Calu3 (cell line): Measurements from ENCODE around the gene STK17B. TPM values are rescaled to one million over a fixed set of nuclear protein-coding genes. Genes with fewer than 3 reads are reported as not detected.

ENCODE experiments used
- BruUV-seq: library from RNA; stranded (reverse); fragments of 400-500 nt; replicated peaks from 2 replicates; lab custom pipeline; 2021; lab: Mats Ljungman, UMichigan
- CTCF ChIA-PET: fragments of 300-600 bp; sonication (Branson Sonifier 250); formaldehyde crosslinking; loops from one replicate; lab custom pipeline; 2022; ENCODE audit warnings: antibody characterized with exemption; lab: Charles Lee
- DNase-seq: peaks from one replicate; pipeline ENCODE4 v3.0.0; 2022
- H3K27ac Mint-ChIP-seq: one replicate; pipeline ENCODE4 v1.8.0; 2022; ENCODE audit warnings: mixed read lengths; ENCODE audit not compliant: unreplicated experiment
- H3K27me3 Mint-ChIP-seq: one replicate; pipeline ENCODE4 v1.8.0; 2022; ENCODE audit warnings: mixed read lengths; ENCODE audit not compliant: unreplicated experiment
- H3K36me3 Mint-ChIP-seq: one replicate; pipeline ENCODE4 v1.8.0; 2022; ENCODE audit warnings: mild to moderate bottlenecking, moderate library complexity, mixed read lengths; ENCODE audit not compliant: insufficient read depth, unreplicated experiment
- H3K4me1 Mint-ChIP-seq: one replicate; pipeline ENCODE4 v1.8.0; 2022; ENCODE audit warnings: mild to moderate bottlenecking, low read depth, mixed read lengths; ENCODE audit not compliant: unreplicated experiment
- H3K4me3 Mint-ChIP-seq: one replicate; pipeline ENCODE4 v1.8.0; 2022; ENCODE audit warnings: mild to moderate bottlenecking, low read depth, moderate library complexity, mixed read lengths; ENCODE audit not compliant: unreplicated experiment
- H3K9me3 Mint-ChIP-seq: one replicate; pipeline ENCODE4 v1.8.0; 2022; ENCODE audit warnings: low read depth, mixed read lengths; ENCODE audit not compliant: unreplicated experiment
- intact Hi-C: fragments of 100-400 bp; cut with micrococcal nuclease; formaldehyde crosslinking; loops from one replicate; pipeline ENCODE4 v1.10.0; 2022; ENCODE audit not compliant: unreplicated experiment
- total RNA-seq: library from RNA; stranded (reverse); gene quantifications from 2 replicates; pipeline ENCODE4 v1.2.3, GENCODE V29; 2022
- TF ChIP-seq, protein P1 (sequence below): fragments of 200-600 bp; IDR thresholded peaks from one replicate; pipeline ENCODE4 v1.8.0; 2022; ENCODE audit warnings: antibody characterized with exemption; ENCODE audit not compliant: unreplicated experiment

The STK17B gene
- total RNA-seq, 1 experiment from 2014 or later: 38.5 TPM

DNA sequence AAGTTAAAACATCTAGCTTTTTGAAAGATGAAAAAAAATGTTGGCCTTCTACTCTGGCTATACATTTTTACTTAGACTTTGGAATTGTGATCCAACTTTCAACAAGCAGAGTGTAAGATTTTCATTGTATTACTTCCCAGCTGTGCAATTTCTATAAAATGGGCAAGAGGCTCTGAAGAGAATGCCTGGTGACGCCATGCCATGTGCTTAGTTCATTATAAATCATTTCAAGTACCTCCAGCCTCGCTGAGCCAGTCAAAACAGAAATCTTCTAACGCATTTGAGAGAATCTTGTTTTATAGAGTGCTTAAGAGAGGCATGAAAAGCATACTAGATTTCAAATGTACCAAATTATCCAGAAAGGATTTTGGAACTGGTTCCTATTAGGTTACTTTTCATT lies 10.1 kb upstream of the STK17B start:
- H3K27ac Mint-ChIP-seq: no peak overlapping the region

DNA sequence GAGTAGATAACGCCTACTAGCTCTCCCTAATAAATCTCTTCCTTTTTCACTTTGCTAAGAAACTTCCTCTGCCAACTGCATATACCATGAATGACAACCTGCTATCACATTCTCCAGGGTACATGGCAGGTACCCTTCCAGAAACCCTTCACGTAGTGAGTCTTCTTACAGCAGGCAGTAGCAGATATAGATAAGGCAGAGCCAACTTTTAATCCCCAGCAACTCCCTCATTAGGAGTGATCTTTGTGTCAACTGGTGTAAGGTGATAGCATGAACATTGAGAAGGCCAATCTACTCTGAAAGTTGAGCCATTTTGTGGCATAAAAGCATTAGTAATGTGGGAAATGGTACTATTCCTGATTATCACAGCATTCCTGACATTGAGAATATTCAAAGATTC lies 5.7 kb upstream of the STK17B start:
- TF ChIP-seq, protein P1, sequence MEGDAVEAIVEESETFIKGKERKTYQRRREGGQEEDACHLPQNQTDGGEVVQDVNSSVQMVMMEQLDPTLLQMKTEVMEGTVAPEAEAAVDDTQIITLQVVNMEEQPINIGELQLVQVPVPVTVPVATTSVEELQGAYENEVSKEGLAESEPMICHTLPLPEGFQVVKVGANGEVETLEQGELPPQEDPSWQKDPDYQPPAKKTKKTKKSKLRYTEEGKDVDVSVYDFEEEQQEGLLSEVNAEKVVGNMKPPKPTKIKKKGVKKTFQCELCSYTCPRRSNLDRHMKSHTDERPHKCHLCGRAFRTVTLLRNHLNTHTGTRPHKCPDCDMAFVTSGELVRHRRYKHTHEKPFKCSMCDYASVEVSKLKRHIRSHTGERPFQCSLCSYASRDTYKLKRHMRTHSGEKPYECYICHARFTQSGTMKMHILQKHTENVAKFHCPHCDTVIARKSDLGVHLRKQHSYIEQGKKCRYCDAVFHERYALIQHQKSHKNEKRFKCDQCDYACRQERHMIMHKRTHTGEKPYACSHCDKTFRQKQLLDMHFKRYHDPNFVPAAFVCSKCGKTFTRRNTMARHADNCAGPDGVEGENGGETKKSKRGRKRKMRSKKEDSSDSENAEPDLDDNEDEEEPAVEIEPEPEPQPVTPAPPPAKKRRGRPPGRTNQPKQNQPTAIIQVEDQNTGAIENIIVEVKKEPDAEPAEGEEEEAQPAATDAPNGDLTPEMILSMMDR: no peak
- no TSS peak for BruUV-seq
- no peaks in the 10 kb centered on the region for H3K9me3 Mint-ChIP-seq
- H3K4me3 Mint-ChIP-seq: no peak overlapping the region
- H3K4me1 Mint-ChIP-seq: peaks cover 29% of the 10 kb centered on the region
- CTCF ChIA-PET: no interaction called here
- no peak overlapping the region for H3K27ac Mint-ChIP-seq
- no peaks in the 10 kb centered on the region for H3K27me3 Mint-ChIP-seq
- DNase-seq: no peak
- intact Hi-C loops: no loop called here
- no peaks in the 10 kb centered on the region for H3K36me3 Mint-ChIP-seq

More for the DNA sequence above, 10.1 kb upstream of the STK17B start:
- CTCF ChIA-PET: no interaction called here
- BruUV-seq: no TSS peak
- intact Hi-C loops: no loop called here
- H3K4me3 Mint-ChIP-seq: no peak overlapping the region
- TF ChIP-seq, protein P1: no peak
- H3K27me3 Mint-ChIP-seq: no peaks in the 10 kb centered on the region
- H3K4me1 Mint-ChIP-seq: peaks cover 40% of the 10 kb centered on the region
- peaks cover 4% of the 10 kb centered on the region for H3K9me3 Mint-ChIP-seq
- H3K36me3 Mint-ChIP-seq: no peaks in the 10 kb centered on the region
- DNase-seq: no peak

DNA sequence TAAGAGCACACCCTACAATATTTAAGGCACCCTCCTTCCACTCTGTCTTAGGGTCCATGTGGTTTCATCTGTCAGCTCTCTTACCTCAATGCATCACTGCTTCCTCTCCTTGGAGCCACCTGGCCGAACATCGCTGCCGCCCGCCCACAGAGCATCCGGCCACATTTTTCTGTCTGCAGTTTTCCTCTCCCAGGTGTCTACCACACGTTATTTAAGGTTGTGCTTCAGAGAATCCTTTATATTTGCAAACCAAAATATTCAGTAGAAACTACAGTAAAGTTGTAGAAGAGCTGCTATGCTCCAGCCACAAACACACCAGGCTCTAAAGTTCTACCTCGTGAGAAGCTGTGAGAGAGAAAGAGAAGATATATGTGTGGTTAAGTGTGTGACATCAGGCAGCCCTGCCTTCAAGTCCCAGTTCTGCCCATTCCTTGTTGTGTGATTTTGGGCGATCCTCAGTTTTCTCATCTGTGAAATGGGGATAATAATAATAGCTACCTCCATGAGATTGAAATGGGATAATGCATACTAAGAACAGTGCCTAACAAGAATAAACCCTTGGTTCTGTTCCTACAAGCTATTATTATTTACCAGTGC lies 4.9 kb upstream of the STK17B start:
- no TSS peak for BruUV-seq
- Mint-ChIP-seq H3K9me3 (no peaks in the 10 kb centered on the region), H3K4me3 (no peak overlapping the region), H3K27me3 (no peaks in the 10 kb centered on the region), H3K36me3 (peaks cover 8% of the 10 kb centered on the region), H3K27ac (no peak overlapping the region), H3K4me1 (peaks cover 24% of the 10 kb centered on the region)
- no peak for DNase-seq
- TF ChIP-seq, protein P1: no peak
- CTCF ChIA-PET: no interaction called here
- intact Hi-C loops: no loop called here

DNA sequence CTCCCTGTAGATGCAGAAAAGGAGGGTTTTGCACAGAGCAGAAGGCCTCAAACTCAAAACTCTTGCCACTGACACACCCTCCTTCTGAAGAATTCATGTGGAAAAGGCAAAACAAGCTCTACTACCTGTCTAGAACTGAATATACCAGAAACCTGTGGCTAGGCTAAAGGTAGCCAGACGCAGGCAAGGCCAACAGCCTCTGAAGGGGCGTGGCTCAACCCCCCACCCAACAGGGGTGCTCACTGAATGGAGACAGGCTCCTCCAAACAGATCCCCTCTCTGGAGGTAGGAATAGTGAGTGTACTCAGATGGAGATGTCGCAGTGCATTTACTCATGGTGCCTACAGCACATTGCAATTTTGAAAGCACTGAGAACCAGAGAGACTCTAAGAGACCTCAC lies 3.0 kb upstream of the STK17B start:
- no peak overlapping the region for H3K27ac Mint-ChIP-seq
- TF ChIP-seq, protein P1: no peak
- CTCF ChIA-PET: interaction anchor here (1.1 kb wide), 1 partner anchor 95 kb away, joined by 3 read pairs; no protein-coding TSS in a partner anchor
- H3K9me3 Mint-ChIP-seq: no peaks in the 10 kb centered on the region
- intact Hi-C loops: loop anchor here (5.0 kb wide), 1 partner anchor 163 kb away; no protein-coding TSS in a partner anchor
- H3K36me3 Mint-ChIP-seq: peaks cover 26% of the 10 kb centered on the region
- H3K4me1 Mint-ChIP-seq: peaks cover 24% of the 10 kb centered on the region
- DNase-seq: no peak
- H3K27me3 Mint-ChIP-seq: no peaks in the 10 kb centered on the region
- no TSS peak for BruUV-seq
- H3K4me3 Mint-ChIP-seq: no peak overlapping the region
